Fibroblast of villous mesenchyme (primary cell): ENCODE data around the gene DECR2. TPM values are rescaled to one million over a fixed set of nuclear protein-coding genes. Genes with fewer than 3 reads are reported as not detected.

ENCODE experiments used
- DNase-seq: peaks from one replicate; pipeline ENCODE4 v3.0.0-alpha.2; 2010; ENCODE audit warnings: low read depth
- H3K4me3 ChIP-seq: 2 replicates; pipeline ENCODE4 v1.5.1; 2011; ENCODE audit warnings: low read depth, mild to moderate bottlenecking, low read length
- total RNA-seq: library from RNA; depleted of rRNA; stranded (reverse); fragments of >200 nt; gene quantifications from 2 replicates; pipeline ENCODE4 v1.2.3, GENCODE V29; 2012
- TF ChIP-seq, protein P1 (sequence below): IDR thresholded peaks from 2 replicates; pipeline ENCODE4 v1.5.1; 2012; ENCODE audit warnings: low read depth, mild to moderate bottlenecking, low read length; ENCODE audit not compliant: insufficient read depth

Gene DECR2
- total RNA-seq, 1 donor, result 16.0 TPM

DNA sequence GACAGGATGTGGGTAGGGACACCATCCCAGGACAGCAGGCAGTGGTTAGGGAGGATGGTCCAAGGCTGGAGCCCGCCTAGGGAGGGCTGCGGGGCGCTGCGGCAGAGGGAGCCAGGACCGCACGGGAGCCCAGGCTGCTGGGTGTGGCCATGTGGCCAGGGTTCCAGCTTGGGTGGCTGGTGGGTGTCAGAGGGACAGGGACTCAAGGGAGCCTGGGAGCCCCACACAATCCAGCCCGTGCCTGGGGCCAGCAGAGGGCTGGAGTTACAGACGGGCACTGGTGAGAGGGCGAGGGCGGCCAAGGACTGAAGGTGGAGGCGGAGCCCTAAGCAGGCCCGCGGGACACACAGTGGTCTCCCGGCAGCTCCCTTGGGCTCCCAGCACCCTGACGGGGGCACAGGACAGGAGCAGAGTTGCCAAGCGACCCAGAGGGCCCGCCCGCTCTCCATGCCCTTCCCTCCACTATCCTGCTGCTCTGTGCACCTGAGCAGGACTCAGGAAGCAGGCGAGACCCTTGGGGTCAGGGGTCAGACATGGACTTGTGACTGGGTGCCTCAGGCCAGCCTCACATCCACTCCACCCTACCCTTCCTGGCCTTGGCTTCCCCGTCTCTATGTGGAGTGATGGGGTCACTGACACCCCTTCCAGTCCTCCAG is 38.4 kb upstream of the DECR2 start:
- TF ChIP-seq, protein P1, sequence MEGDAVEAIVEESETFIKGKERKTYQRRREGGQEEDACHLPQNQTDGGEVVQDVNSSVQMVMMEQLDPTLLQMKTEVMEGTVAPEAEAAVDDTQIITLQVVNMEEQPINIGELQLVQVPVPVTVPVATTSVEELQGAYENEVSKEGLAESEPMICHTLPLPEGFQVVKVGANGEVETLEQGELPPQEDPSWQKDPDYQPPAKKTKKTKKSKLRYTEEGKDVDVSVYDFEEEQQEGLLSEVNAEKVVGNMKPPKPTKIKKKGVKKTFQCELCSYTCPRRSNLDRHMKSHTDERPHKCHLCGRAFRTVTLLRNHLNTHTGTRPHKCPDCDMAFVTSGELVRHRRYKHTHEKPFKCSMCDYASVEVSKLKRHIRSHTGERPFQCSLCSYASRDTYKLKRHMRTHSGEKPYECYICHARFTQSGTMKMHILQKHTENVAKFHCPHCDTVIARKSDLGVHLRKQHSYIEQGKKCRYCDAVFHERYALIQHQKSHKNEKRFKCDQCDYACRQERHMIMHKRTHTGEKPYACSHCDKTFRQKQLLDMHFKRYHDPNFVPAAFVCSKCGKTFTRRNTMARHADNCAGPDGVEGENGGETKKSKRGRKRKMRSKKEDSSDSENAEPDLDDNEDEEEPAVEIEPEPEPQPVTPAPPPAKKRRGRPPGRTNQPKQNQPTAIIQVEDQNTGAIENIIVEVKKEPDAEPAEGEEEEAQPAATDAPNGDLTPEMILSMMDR, result no peak
- DNase-seq, result no peak
- H3K4me3 ChIP-seq, result no peak overlapping the region

DNA sequence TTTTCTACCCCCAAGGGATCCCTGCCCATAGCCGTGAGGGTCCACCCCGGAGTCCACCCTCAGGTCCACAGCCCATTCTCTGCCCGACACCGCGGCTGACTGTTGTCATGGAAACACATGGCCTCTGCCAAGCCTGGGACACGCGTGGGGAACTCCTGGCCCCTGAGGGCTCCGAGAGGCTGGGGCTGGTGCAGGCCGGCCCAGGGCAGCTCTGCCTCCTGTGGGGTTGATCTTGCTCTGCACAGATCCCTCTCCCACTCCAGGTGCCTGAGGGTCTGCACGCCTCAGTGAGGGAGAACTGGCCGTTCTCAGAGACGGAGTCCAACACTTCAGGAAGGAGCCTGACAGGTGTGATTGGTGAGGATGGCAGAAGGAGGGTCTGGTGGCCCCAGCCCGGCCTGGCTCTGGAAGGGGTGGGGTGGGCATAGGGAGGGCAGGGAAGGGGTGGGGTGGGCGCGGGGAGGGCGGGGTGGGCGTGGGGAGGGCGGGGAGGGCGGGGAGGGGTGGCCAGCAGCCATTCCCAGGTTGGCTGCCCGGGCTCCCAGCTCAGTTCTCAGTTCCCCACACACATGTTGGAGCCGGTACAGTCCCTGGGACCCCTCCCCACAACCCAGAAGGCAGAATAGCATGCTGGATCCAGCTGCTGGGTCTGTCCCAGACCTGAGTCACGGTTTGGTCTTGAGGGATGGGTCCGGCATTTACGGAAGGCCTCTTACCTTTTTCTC is 37.8 kb upstream of the DECR2 start:
- TF ChIP-seq, protein P1, result no peak
- no peak overlapping the region for H3K4me3 ChIP-seq
- no peak for DNase-seq

- TF ChIP-seq, protein P1, result no peak
- no peak for DNase-seq
- no peak overlapping the region for H3K4me3 ChIP-seq
Observed at GRCh38 chr16:364595-365491, 36.8 kb upstream of the DECR2 start.

DNA sequence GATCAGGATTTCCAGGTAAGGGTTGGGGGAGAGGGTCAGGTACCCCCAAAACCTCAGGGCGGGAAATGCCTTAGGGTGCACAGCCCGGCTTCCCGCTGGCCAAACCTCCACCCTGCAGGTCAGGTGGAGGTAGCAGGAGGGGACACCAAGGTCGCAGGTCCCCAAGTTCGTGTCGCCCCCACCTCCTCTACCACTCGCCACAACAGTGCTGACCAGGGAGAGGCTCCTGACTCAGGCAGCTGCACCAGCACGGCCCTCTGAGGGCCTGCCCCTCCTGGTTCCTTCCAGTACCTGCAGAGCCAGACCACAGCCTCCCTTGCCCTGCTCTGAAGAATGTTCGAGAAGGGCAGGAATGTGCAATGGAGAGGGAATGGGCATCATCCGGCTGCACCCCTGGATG is 35.2 kb upstream of the DECR2 start:
- DNase-seq, result no peak
- no peak overlapping the region for H3K4me3 ChIP-seq
- TF ChIP-seq, protein P1, result no peak

DNA sequence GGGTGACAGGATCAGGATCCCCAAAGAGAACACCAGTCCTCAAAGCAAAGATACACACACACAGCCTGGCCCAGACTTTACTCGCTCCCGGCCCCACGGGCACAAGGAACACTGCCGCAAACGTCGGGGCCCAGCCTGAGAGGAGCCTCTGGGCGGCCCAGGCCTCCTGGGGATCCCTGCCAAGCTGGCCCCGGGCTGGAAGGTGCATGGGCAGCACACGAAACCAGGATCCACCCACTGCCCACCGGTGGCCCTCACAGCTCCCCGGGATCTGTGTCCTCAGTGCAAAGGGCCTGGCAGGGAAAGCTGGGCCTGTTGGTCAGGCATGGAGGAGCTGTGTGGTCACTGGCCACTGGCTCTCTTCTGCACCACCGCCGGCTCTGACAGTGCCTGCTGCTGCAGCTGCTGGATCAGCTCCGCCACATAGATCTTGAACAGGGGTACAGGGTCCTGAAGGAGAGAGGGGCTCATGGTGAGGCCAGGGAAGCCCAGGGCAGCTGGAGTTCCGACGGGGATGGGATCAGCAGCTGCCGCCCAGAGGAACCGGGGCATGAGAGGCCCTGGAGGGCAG is 34.3 kb upstream of the DECR2 start:
- no peak for DNase-seq
- TF ChIP-seq, protein P1, result no peak
- no peak overlapping the region for H3K4me3 ChIP-seq

DNA sequence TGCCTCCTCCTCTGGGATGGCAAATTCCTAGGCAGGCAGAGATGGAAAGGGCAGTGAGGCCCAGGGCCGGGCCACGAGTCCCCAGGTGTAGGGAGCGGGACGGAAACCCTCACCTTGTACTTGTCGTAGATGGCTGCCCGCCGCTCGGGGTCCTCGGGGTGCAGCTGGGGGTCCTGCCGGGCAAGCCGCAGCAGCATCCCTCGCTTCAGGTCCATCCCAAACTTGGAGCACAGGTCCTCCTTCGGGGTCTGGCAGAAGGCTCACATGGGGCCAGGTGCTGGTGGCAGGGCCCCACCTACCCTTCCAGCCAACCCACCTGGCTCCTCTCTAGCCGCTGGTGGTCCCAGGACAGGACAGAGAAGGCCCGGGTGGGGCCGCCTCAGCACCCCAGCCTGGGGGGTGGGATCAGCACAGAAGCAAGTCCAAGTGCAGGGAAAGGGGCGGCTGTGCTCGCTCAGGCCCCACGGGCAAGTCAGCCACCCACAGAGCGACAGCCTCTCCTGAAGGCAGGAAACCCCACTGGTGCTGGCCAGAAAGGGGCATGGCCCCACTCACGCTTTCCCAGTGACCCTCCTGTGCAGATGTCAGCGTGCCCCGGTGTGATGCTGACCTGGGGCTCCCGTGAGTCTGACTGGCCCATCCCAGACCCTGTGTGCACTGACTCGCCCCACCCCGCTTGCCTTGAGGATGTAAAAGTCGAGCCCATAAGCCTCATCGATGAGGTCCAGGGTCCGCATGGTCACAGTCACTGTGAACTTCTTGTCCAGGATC is 33.1 kb upstream of the DECR2 start:
- DNase-seq, result no peak
- no peak overlapping the region for H3K4me3 ChIP-seq
- TF ChIP-seq, protein P1, result no peak
